Left cardiac atrium (tissue), 4 donors: ENCODE data around the gene CCDC92. TPM values are rescaled to one million over a fixed set of nuclear protein-coding genes. Genes with fewer than 3 reads are reported as not detected.
"Not testable (repeated sequence)": the region's sequence is repeated elsewhere in the genome, so short reads cannot be mapped to it uniquely, and the experiment has no call there.

Experiments used
- ATAC-seq, 2 donors: fragments of 200-7000 bp; cut with Tn5 transposase; one replicate each; pipeline ENCODE4 v1.9.1; 2020; ENCODE audit warnings: mild to moderate bottlenecking in 2 of 2, moderate library complexity in 2 of 2
- DNase-seq: peaks from one replicate; pipeline ENCODE4 v3.0.0-alpha.2; 2020
- intact Hi-C, 2 donors: fragments of 100-400 bp; cut with DNase I; formaldehyde crosslinking; loops; one replicate each; pipeline versions ENCODE4 v1.14.1 to v1.15.1; 2022 to 2023
- total RNA-seq, 2 donors: library from RNA; stranded (reverse); fragmentation: NEBNext Ultra II Directional; extraction: Animal tissue kit (Norgen Biotek cat#: 25700); gene quantifications; one replicate each; pipeline ENCODE4 v1.2.1, GENCODE V29; 2021
- donor health status: DM: no; HTN: yes; CAD: no.
- donor health status: DM: no; HTN: yes; CAD: no; lungs with severe emphysema.
- donor health status: DM: yes; HTN: yes; CAD: no.
- donor health status: Dilated cardiomyopathy.

Gene CCDC92
- total RNA-seq, 2 donors from 2014 or later, result 46.3 to 53.8 TPM

- intact Hi-C loops, result no loop called here
- peak; percentile 59 to 77 for ATAC-seq
- no peak for DNase-seq
Measured at GRCh38 chr12:123958462-123958861, 14.2 kb downstream of the CCDC92 start.

GRCh38 chr12:123957196-123957595 is 15.4 kb downstream of the CCDC92 start:
- ATAC-seq (no peak), DNase-seq (no peak)
- intact Hi-C loops, result no loop called here

- intact Hi-C loops, result no loop called here
- DNase-seq, result no peak
- ATAC-seq, result no peak
Measured at GRCh38 chr12:123956249-123956648, 16.4 kb downstream of the CCDC92 start.

GRCh38 chr12:123954647-123955350 is 17.8 kb downstream of the CCDC92 start:
- peak; percentile 14 to 20 for ATAC-seq
- intact Hi-C loops, result no loop called here

GRCh38 chr12:123952037-123952436 is 20.6 kb downstream of the CCDC92 start:
- ATAC-seq, result no peak
- DNase-seq, result no peak
- intact Hi-C loops, result no loop called here

More at GRCh38 chr12:123954647-123955350, 17.8 kb downstream of the CCDC92 start:
- DNase-seq, result no peak

- intact Hi-C loops, result no loop called here
- ATAC-seq, result no peak
Measured at GRCh38 chr12:123951467-123951866, 21.2 kb downstream of the CCDC92 start.

GRCh38 chr12:123950476-123951349 is 21.9 kb downstream of the CCDC92 start:
- intact Hi-C loops, result no loop called here
- ATAC-seq (peak; percentile 24 to 40), DNase-seq (no peak)

More at GRCh38 chr12:123951467-123951866, 21.2 kb downstream of the CCDC92 start:
- DNase-seq, result no peak

GRCh38 chr12:123949770-123950165 is 22.9 kb downstream of the CCDC92 start:
- ATAC-seq (no peak), DNase-seq (no peak)
- intact Hi-C loops, result no loop called here

- intact Hi-C loops, result no loop called here
- DNase-seq (no peak), ATAC-seq (peak in 1 of 2 donors; percentile 13)
Measured at GRCh38 chr12:123948796-123949769, 23.5 kb downstream of the CCDC92 start.

- DNase-seq (no peak), ATAC-seq (no peak)
- intact Hi-C loops, result no loop called here
Measured at GRCh38 chr12:123948401-123948795, 24.2 kb downstream of the CCDC92 start.

GRCh38 chr12:123947531-123947930 is 25.1 kb downstream of the CCDC92 start:
- DNase-seq, ATAC-seq, intact Hi-C loops: not testable (repeated sequence)

- DNase-seq, intact Hi-C loops: not testable (repeated sequence)
- peak; percentile 50 to 58 for ATAC-seq
Measured at GRCh38 chr12:123946516-123947505, 25.8 kb downstream of the CCDC92 start.

- ATAC-seq (no peak), DNase-seq (no peak)
- intact Hi-C loops, result no loop called here
Measured at GRCh38 chr12:123946152-123946515, 26.5 kb downstream of the CCDC92 start.

GRCh38 chr12:123945287-123946151 is 27.1 kb downstream of the CCDC92 start:
- ATAC-seq (no peak), DNase-seq (no peak)
- intact Hi-C loops, result no loop called here

GRCh38 chr12:123944696-123945095 is 27.9 kb downstream of the CCDC92 start:
- no peak for DNase-seq
- ATAC-seq, result no peak
- intact Hi-C loops, result no loop called here

- ATAC-seq (no peak), DNase-seq (no peak)
- intact Hi-C loops, result no loop called here
Measured at GRCh38 chr12:123943816-123944215, 28.8 kb downstream of the CCDC92 start.
